Mucosa of descending colon (tissue), 3 donors: ENCODE results near the gene SAMD7. TPM values are rescaled to one million over a fixed set of nuclear protein-coding genes. Genes with fewer than 3 reads are reported as not detected.
A peak's percentile ranks its signal among the peaks of the same experiment; 100 is the strongest.

Source experiments
- ATAC-seq: fragments of 200-7000 bp; cut with Tn5 transposase; one replicate; pipeline ENCODE4 v1.9.1; 2020; ENCODE audit warnings: mild to moderate bottlenecking, moderate library complexity
- DNase-seq, 3 donors: peaks; one replicate each; pipeline ENCODE4 v3.0.0-alpha.2; 2020
- H3K36me3 ChIP-seq: fragments of 200-600 bp; one replicate; pipeline ENCODE4 v1.8.0; 2021; ENCODE audit warnings: low read depth, mild to moderate bottlenecking
- H3K4me1 ChIP-seq: fragments of 200-600 bp; one replicate; pipeline ENCODE4 v1.8.0; 2021; ENCODE audit warnings: low read depth, mild to moderate bottlenecking
- H3K4me3 ChIP-seq: fragments of 200-600 bp; one replicate; pipeline ENCODE4 v1.8.0; 2021; ENCODE audit warnings: mild to moderate bottlenecking
- H3K9me3 ChIP-seq: fragments of 200-600 bp; one replicate; pipeline ENCODE4 v1.8.0; 2021; ENCODE audit warnings: mild to moderate bottlenecking
- CTCF ChIP-seq: fragments of 200-600 bp; IDR thresholded peaks from one replicate; pipeline ENCODE4 v1.8.0; 2022; ENCODE audit warnings: antibody characterized with exemption, mild to moderate bottlenecking
- intact Hi-C, 2 donors: fragments of 100-400 bp; cut with DNase I in 1 of 2; cut with micrococcal nuclease in 1 of 2; formaldehyde crosslinking; loops; one replicate each; pipeline versions ENCODE4 v1.11.0 to v1.11.1; 2022; cut with DNase I, micrococcal nuclease
- total RNA-seq, 3 donors: library from RNA; stranded (reverse); fragmentation: NEBNext Ultra II Directional in 2 of 3; extraction: Animal tissue kit (Norgen Biotek cat#: 25700) in 2 of 3; gene quantifications; one replicate each; pipeline versions ENCODE4 v1.2.1 to v1.2.4, GENCODE V29; 2021 to 2023
- donor health status: DM: no; HTN: no; CAD: no; lungs with moderate emphysema.
- donor health status: DM: no; HTN: no; CAD: no.
- donor health status: DM: no; HTN: yes; CAD: no.

Gene SAMD7
- total RNA-seq, 3 donors from 2014 or later = not detected

DNA sequence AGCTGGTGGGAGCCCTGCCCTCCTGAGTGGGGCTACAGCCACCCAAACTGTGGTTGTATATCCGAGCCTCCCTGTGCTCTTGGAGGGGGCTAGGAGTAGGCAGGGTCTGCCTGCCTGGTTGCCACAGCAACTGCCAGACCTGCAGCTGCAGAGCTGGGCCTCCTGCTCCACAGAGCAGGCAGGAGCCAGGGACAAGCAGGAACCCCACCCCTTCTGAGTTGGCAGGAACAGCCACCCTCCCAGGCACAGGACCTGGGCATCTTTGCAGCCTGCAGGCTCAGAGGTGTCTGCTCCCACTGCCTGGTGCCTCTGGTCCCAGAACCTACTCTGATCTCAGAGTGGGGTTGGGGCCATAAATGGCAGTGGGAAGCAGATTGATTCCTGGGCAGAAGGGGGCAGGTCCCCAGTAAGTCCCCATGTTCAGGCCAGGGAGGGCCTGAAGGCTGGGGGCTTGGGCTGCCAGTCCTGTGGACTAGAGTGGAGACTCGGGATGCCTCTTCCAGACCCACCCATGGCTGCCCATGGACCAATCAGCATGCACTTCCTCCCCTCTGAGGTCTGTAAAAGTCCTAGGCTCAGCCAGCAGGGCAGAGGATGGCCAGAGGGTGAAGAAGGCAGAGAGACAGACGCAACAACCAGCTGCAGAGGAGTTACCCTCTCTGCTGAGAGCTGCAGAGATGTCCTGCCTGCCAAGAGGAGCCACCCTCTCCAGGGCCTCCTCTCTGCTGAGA, 31.4 kb upstream of the SAMD7 start:
- Histone ChIP-seq H3K4me3 (no peak overlapping the region), H3K36me3 (no peaks in the 10 kb centered on the region), H3K9me3 (no peaks in the 10 kb centered on the region), H3K4me1 (no peaks in the 10 kb centered on the region)
- no peak for TF ChIP-seq CTCF
- intact Hi-C loops = no loop called here
- ATAC-seq (peak; percentile 26), DNase-seq (no peak)

DNA sequence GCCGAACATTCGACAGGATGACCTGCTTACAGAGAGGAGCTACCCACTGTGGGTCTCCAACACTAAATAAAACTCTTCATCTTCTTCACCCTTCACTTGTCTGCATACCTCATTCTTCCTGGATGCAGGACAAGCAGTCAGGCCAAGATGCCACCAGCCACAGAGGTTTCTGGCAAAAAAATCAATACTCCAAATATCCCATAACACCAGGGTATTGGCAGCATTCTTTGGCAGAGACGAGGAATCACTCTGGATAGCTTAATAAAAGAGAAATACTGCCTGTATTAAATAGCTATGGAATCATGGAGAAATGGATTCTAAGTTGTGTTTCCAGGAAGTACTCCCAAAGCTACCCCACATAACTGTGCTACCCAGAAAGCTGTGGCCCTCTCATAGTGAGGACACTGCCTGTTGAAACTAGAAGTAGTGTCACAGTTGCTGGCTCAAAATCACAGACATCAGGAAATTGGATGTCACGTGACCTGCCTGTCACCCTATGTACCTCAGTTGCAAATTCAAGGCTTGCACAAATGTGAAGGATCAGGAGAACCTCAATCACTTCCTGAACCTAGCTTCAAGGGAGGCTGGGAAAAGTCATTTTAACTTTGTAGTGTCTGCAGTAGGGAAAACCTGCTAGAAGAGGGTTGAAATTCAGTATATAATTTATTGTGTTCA, 30.7 kb upstream of the SAMD7 start:
- TF ChIP-seq CTCF = no peak
- intact Hi-C loops = no loop called here
- no peak for ATAC-seq

DNA sequence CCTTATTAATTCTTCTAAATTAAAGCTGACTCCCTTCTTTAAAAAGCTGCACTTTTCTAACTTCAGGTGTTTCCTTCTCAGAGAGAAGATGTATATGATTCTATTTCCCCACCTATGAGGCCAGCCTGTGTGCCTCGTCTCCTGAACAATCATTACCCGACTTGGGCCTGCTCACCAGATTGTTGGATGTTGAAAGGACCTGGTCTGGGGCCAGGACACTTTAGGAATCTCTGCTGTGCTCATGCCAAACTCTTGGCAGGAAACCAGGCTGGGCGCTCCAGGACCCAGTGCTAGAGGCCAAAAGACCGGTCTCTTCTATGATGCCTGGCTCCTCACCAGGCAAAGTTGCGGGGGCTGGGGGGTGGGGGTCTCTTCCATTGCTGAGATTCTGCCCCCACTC, 24.7 kb upstream of the SAMD7 start:
- no peak overlapping the region for H3K4me3 ChIP-seq
- no peak for TF ChIP-seq CTCF
- DNase-seq = no peak
- H3K9me3 ChIP-seq = no peaks in the 10 kb centered on the region
- intact Hi-C loops = no loop called here
- no peaks in the 10 kb centered on the region for H3K4me1 ChIP-seq
- peak; percentile 50 for ATAC-seq
- no peaks in the 10 kb centered on the region for H3K36me3 ChIP-seq

More for the DNA sequence above, 30.7 kb upstream of the SAMD7 start:
- Histone ChIP-seq H3K4me1 (no peaks in the 10 kb centered on the region), H3K36me3 (no peaks in the 10 kb centered on the region), H3K9me3 (no peaks in the 10 kb centered on the region), H3K4me3 (no peak overlapping the region)
- DNase-seq = no peak

DNA sequence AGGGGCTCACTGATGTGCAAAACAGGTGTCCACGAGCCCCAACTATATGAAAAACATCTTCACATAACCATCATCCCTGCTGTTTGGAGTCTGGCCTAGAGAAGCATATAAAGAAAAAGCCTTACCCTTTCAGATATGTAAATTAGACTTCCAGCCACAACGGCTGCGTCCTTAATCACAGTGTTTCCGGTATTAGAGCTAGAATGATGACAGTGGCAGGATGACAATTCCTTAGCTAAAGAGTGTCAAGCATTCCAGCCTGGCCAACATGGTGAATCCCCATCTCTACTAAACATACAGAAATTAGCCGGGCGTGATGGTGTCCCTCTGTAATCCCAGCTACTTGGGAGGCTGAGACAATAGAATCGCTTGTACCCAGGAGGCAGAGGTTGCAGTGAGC, 19.5 kb upstream of the SAMD7 start:
- no peak for TF ChIP-seq CTCF
- no peak for DNase-seq
- H3K4me1 ChIP-seq = no peaks in the 10 kb centered on the region
- no peaks in the 10 kb centered on the region for H3K36me3 ChIP-seq
- ATAC-seq = no peak
- no peak overlapping the region for H3K4me3 ChIP-seq
- no peaks in the 10 kb centered on the region for H3K9me3 ChIP-seq
- intact Hi-C loops = no loop called here

- no peak for TF ChIP-seq CTCF
- ATAC-seq (no peak), DNase-seq (no peak)
- intact Hi-C loops = no loop called here
- Histone ChIP-seq H3K4me3 (no peak overlapping the region), H3K9me3 (no peaks in the 10 kb centered on the region), H3K4me1 (no peaks in the 10 kb centered on the region), H3K36me3 (no peaks in the 10 kb centered on the region)
Measured at GRCh38 chr3:169894110-169894509, 17.3 kb upstream of the SAMD7 start.
